Nephron progenitor cell (in vitro differentiated cells): ENCODE measurements around the gene PROS1.
"Not testable (repeated sequence)": the region's sequence is repeated elsewhere in the genome, so short reads cannot be mapped to it uniquely, and the experiment has no call there.

Experiments used
- DNase-seq: peaks from one replicate; pipeline ENCODE4 v3.0.0; 2021
- H3K27ac Mint-ChIP-seq: 2 replicates; pipeline ENCODE4 v1.8.0; 2021; ENCODE audit warnings: mild to moderate bottlenecking, moderate library complexity, mixed read lengths
- H3K27me3 Mint-ChIP-seq: 2 replicates; pipeline ENCODE4 v1.8.0; 2021; ENCODE audit warnings: mild to moderate bottlenecking, low read depth, mixed read lengths; ENCODE audit not compliant: poor library complexity
- H3K36me3 Mint-ChIP-seq: 2 replicates; pipeline ENCODE4 v1.8.0; 2021; ENCODE audit warnings: low read depth, mixed read lengths
- H3K4me1 Mint-ChIP-seq: 2 replicates; pipeline ENCODE4 v1.8.0; 2021; ENCODE audit warnings: mixed read lengths
- H3K4me3 Mint-ChIP-seq: 2 replicates; pipeline ENCODE4 v1.8.0; 2021; ENCODE audit warnings: mild to moderate bottlenecking, moderate library complexity, mixed read lengths
- H3K9me3 Mint-ChIP-seq: 2 replicates; pipeline ENCODE4 v1.8.0; 2021; ENCODE audit warnings: mild to moderate bottlenecking, moderate library complexity, mixed read lengths
- CTCF ChIP-seq: fragments of 200-600 bp; sonication (generic); IDR thresholded peaks from 2 replicates; pipeline ENCODE4 v1.5.0; 2021; ENCODE audit warnings: antibody characterized with exemption

PROS1 gene

GRCh38 chr3:93911206-93911605 lies 62.5 kb downstream of the PROS1 start:
- Mint-ChIP-seq H3K27ac (no peak overlapping the region), H3K4me3 (no peak overlapping the region), H3K9me3 (peaks cover 71% of the 10 kb centered on the region), H3K4me1 (no peaks in the 10 kb centered on the region), H3K27me3 (no peaks in the 10 kb centered on the region), H3K36me3 (peaks cover 4% of the 10 kb centered on the region)
- no peak for TF ChIP-seq CTCF
- no peak for DNase-seq

- TF ChIP-seq CTCF = no peak
- Mint-ChIP-seq H3K36me3 (peaks cover 6% of the 10 kb centered on the region), H3K27me3 (no peaks in the 10 kb centered on the region)
Measured at GRCh38 chr3:93910097-93910496, 63.6 kb downstream of the PROS1 start.

GRCh38 chr3:93907132-93907531 lies 66.6 kb downstream of the PROS1 start:
- H3K36me3 Mint-ChIP-seq = peaks cover 14% of the 10 kb centered on the region
- no peak for TF ChIP-seq CTCF
- H3K4me1 Mint-ChIP-seq = no peaks in the 10 kb centered on the region
- no peak for DNase-seq
- no peak overlapping the region for H3K27ac Mint-ChIP-seq
- no peaks in the 10 kb centered on the region for H3K27me3 Mint-ChIP-seq
- H3K9me3 Mint-ChIP-seq = peaks cover 68% of the 10 kb centered on the region
- no peak overlapping the region for H3K4me3 Mint-ChIP-seq

More at GRCh38 chr3:93910097-93910496, 63.6 kb downstream of the PROS1 start:
- no peak for DNase-seq
- Mint-ChIP-seq H3K4me1 (no peaks in the 10 kb centered on the region), H3K27ac (no peak overlapping the region), H3K9me3 (peaks cover 69% of the 10 kb centered on the region), H3K4me3 (no peak overlapping the region)

- H3K27ac Mint-ChIP-seq = no peak overlapping the region
Measured at GRCh38 chr3:93906245-93906644, 67.5 kb downstream of the PROS1 start.

GRCh38 chr3:93904568-93904967 lies 69.1 kb downstream of the PROS1 start:
- Mint-ChIP-seq H3K27me3 (no peaks in the 10 kb centered on the region), H3K9me3 (peaks cover 73% of the 10 kb centered on the region), H3K4me3 (no peak overlapping the region), H3K4me1 (no peaks in the 10 kb centered on the region), H3K36me3 (peaks cover 13% of the 10 kb centered on the region), H3K27ac (no peak overlapping the region)
- no peak for TF ChIP-seq CTCF
- no peak for DNase-seq

More at GRCh38 chr3:93906245-93906644, 67.5 kb downstream of the PROS1 start:
- no peak overlapping the region for H3K4me3 Mint-ChIP-seq
- no peaks in the 10 kb centered on the region for H3K4me1 Mint-ChIP-seq
- DNase-seq = no peak
- TF ChIP-seq CTCF = no peak
- H3K9me3 Mint-ChIP-seq = peaks cover 69% of the 10 kb centered on the region
- no peaks in the 10 kb centered on the region for H3K27me3 Mint-ChIP-seq
- peaks cover 14% of the 10 kb centered on the region for H3K36me3 Mint-ChIP-seq

GRCh38 chr3:93878250-93879017 lies 95.3 kb downstream of the PROS1 start:
- H3K9me3 Mint-ChIP-seq = peaks cover 70% of the 10 kb centered on the region
- not testable (repeated sequence) for H3K27ac Mint-ChIP-seq, H3K4me1 Mint-ChIP-seq, H3K4me3 Mint-ChIP-seq, DNase-seq, H3K27me3 Mint-ChIP-seq
- peaks cover 15% of the 10 kb centered on the region for H3K36me3 Mint-ChIP-seq

- not testable (repeated sequence) for H3K36me3 Mint-ChIP-seq, H3K27me3 Mint-ChIP-seq, H3K4me1 Mint-ChIP-seq, H3K27ac Mint-ChIP-seq, DNase-seq, H3K4me3 Mint-ChIP-seq
- peaks cover 67% of the 10 kb centered on the region for H3K9me3 Mint-ChIP-seq
Measured at GRCh38 chr3:93877427-93877826, 96.3 kb downstream of the PROS1 start.

- not testable (repeated sequence) for DNase-seq, H3K4me3 Mint-ChIP-seq, H3K27me3 Mint-ChIP-seq, H3K4me1 Mint-ChIP-seq, H3K36me3 Mint-ChIP-seq, H3K27ac Mint-ChIP-seq
- peaks cover 77% of the 10 kb centered on the region for H3K9me3 Mint-ChIP-seq
Measured at GRCh38 chr3:93873412-93873811, 100.3 kb downstream of the PROS1 start.
